Measurements from ENCODE around the gene ACAT2. TPM values are rescaled to one million over a fixed set of nuclear protein-coding genes. Genes with fewer than 3 reads are reported as not detected.

Gene ACAT2
- total RNA-seq, 4 donors from 2014 or later, result 8.2 to 19.8 (median 13.8) TPM

DNA sequence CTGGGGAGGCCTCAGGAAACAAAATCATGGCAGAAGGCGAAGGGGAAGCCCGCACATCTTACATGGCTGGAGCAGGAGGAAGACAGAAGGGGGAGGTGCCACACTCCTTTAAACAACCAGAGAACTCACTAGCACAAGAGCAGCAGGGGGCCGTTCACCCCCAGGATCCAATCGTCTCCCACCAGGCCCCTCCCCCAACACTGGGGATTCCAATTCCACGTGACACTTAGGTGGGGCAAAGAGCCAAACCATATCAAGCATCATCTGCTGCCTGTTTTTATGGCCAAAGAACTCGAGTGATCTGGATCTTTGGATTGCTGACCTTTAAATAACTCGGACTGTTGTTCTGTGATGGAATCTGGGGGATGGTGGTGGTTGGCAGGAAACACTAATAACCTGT lies 66.2 kb downstream of the ACAT2 start:
- no peaks in the 10 kb centered on the region for H3K36me3 ChIP-seq
- TF ChIP-seq POLR2AphosphoS5 (IDR thresholded peaks at IDR 0.05), result no peak
- TF ChIP-seq, protein P1, sequence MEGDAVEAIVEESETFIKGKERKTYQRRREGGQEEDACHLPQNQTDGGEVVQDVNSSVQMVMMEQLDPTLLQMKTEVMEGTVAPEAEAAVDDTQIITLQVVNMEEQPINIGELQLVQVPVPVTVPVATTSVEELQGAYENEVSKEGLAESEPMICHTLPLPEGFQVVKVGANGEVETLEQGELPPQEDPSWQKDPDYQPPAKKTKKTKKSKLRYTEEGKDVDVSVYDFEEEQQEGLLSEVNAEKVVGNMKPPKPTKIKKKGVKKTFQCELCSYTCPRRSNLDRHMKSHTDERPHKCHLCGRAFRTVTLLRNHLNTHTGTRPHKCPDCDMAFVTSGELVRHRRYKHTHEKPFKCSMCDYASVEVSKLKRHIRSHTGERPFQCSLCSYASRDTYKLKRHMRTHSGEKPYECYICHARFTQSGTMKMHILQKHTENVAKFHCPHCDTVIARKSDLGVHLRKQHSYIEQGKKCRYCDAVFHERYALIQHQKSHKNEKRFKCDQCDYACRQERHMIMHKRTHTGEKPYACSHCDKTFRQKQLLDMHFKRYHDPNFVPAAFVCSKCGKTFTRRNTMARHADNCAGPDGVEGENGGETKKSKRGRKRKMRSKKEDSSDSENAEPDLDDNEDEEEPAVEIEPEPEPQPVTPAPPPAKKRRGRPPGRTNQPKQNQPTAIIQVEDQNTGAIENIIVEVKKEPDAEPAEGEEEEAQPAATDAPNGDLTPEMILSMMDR (IDR thresholded peaks at IDR 0.05), result no peak
- TF ChIP-seq POLR2A (IDR thresholded peaks at IDR 0.05), result no peak
- no peak for TF ChIP-seq EP300 (IDR thresholded peaks at IDR 0.05; ENCODE audit: low read depth)
- WGBS, 2 donors (ENCODE audit: low coverage in 1 of 2), result 47 to 61% methylated on average over 2 to 7 of the region's 7 CpGs
- H3K4me1 ChIP-seq, result no peaks in the 10 kb centered on the region
- intact Hi-C loops (cut with DNase I; ENCODE audit: low total_unique reads), result no loop called here
- in situ Hi-C loops (cut with MboI; ENCODE audit: low pct_ligation_motif_present in 1 of 4, low pct_unique_long_range_greater_than_20kb in 1 of 4, low sequenced_read_pairs in 3 of 4), result no loop called here
- no peaks in the 10 kb centered on the region for H3K27me3 ChIP-seq
- no peak for DNase-seq
- H3K27ac ChIP-seq, result no peak overlapping the region
- H3K9me3 ChIP-seq, result no peaks in the 10 kb centered on the region
- no peak overlapping the region for H3K4me3 ChIP-seq

Small RNAs within 50 kb of the gene (small RNA-seq; reads per million reads assigned to genes)
- gene RNU4ATAC18P, result 0 reads per million in 4 donors
- gene SNORA20, result 10.5 to 140 (median 17.0) reads per million in 4 donors
- gene SNORA29, result 0 reads per million in 4 donors

Other genes with a start within 250 kb of the ACAT2 start
- gene SOD2, start 68.8 kb upstream of the ACAT2 start, total RNA-seq, result 100 to 1,000 TPM; 170 to 272 (median 224) TPM
- gene WTAP, start 34.5 kb upstream of the ACAT2 start, total RNA-seq, result 100 to 1,000 TPM in 2 of 4 donors, 10 to 100 TPM in 2; 32.6 to 119 (median 88.1) TPM
- 100 to 1,000 TPM in 2 of 4 donors, 10 to 100 TPM in 2; 43.8 to 170 (median 112) TPM for gene TCP1, start 27.6 kb downstream of the ACAT2 start, total RNA-seq
- gene MRPL18, start 28.4 kb downstream of the ACAT2 start, total RNA-seq, result 10 to 100 TPM; 15.3 to 68.1 (median 40.6) TPM
- gene PNLDC1, start 38.2 kb downstream of the ACAT2 start, total RNA-seq, result 1 to 10 TPM in 1 of 4 donors, not detected in 3; 1.5 TPM
- not detected for gene MAS1, start 128.9 kb downstream of the ACAT2 start, total RNA-seq
- 100 to 1,000 TPM in 1 of 4 donors, 10 to 100 TPM in 3; 48.8 to 106 (median 92.3) TPM for gene IGF2R, start 207.0 kb downstream of the ACAT2 start, total RNA-seq